Natural killer cell (primary cell): ENCODE results near the gene MAFG. TPM values are rescaled to one million over a fixed set of nuclear protein-coding genes. Genes with fewer than 3 reads are reported as not detected.
"Not testable (repeated sequence)": the region's sequence is repeated elsewhere in the genome, so short reads cannot be mapped to it uniquely, and the experiment has no call there.

Experiments
- ATAC-seq, 3 donors: fragments of 150-1000 bp in 2 of 3; fragments of 200-7000 bp in 1 of 3; cut with Tn5 transposase; 1 replicate in 1 of 3; 2 replicates in 2 of 3; pipeline ENCODE4 v1.10.0; 2021; ENCODE audit warnings: mild to moderate bottlenecking in 2 of 3, moderate library complexity in 2 of 3
- DNase-seq, 2 donors: peaks; one replicate each; pipeline versions ENCODE4 v3.0.0 to v3.0.0-alpha.2; 2013 to 2021; ENCODE audit warnings: mixed read lengths in 1 of 2
- H3K27ac ChIP-seq: one replicate; pipeline ENCODE4 v1.5.1; 2013; ENCODE audit warnings: mild to moderate bottlenecking, low read length
- H3K27me3 ChIP-seq: one replicate; pipeline ENCODE4 v1.6.1; 2013; ENCODE audit warnings: low read length; ENCODE audit not compliant: control insufficient read depth, insufficient read depth
- H3K36me3 ChIP-seq: one replicate; pipeline ENCODE4 v1.6.1; 2013; ENCODE audit warnings: low read length; ENCODE audit not compliant: control insufficient read depth, insufficient read depth
- H3K4me1 ChIP-seq: one replicate; pipeline ENCODE4 v1.6.1; 2013; ENCODE audit warnings: low read length; ENCODE audit not compliant: control insufficient read depth, insufficient read depth
- H3K4me3 ChIP-seq: one replicate; pipeline ENCODE4 v1.5.1; 2013; ENCODE audit warnings: low read length
- H3K9me3 ChIP-seq: one replicate; pipeline ENCODE4 v1.6.1; 2013; ENCODE audit warnings: low read length; ENCODE audit not compliant: control insufficient read depth, insufficient read depth
- H3K27ac Mint-ChIP-seq, 2 donors: one replicate each; pipeline ENCODE4 v1.8.0; 2022; ENCODE audit warnings: mild to moderate bottlenecking in 2 of 2, mixed read lengths in 2 of 2, moderate library complexity in 1 of 2
- H3K27me3 Mint-ChIP-seq, 2 donors: one replicate each; pipeline ENCODE4 v1.8.0; 2022; ENCODE audit warnings: low read depth in 2 of 2, mixed read lengths in 2 of 2
- H3K36me3 Mint-ChIP-seq: one replicate; pipeline ENCODE4 v1.8.0; 2022; ENCODE audit warnings: mixed read lengths
- H3K4me1 Mint-ChIP-seq, 2 donors: one replicate each; pipeline ENCODE4 v1.8.0; 2022; ENCODE audit warnings: mixed read lengths in 2 of 2
- H3K4me3 Mint-ChIP-seq: one replicate; pipeline ENCODE4 v1.8.0; 2022; ENCODE audit warnings: mild to moderate bottlenecking, moderate library complexity, mixed read lengths
- H3K9me3 Mint-ChIP-seq, 2 donors: one replicate each; pipeline ENCODE4 v1.8.0; 2022; ENCODE audit warnings: mixed read lengths in 2 of 2
- WGBS: methylation state at CpG from one replicate; pipeline ENCODE4 v1.1.7; 2013; ENCODE audit warnings: missing lambda C conversion rate; ENCODE audit not compliant: insufficient coverage; 5-methylcytosine and 5-hydroxymethylcytosine counted together
- intact Hi-C: fragments of 100-400 bp; cut with micrococcal nuclease; formaldehyde crosslinking; loops from one replicate; pipeline ENCODE4 v1.14.2; 2022
- total RNA-seq, 4 donors: library from RNA; stranded (reverse); fragments of 120-200 nt in 1 of 4; gene quantifications; one replicate each; pipeline versions ENCODE4 v1.2.3 to v1.2.4, GENCODE V29; 2013 to 2022
- TF ChIP-seq, protein P1 (sequence below): fragments of 200-600 bp; IDR thresholded peaks from one replicate; pipeline ENCODE4 v1.8.0; 2022; ENCODE audit warnings: antibody characterized with exemption

MAFG gene
- total RNA-seq, 3 donors from 2014 or later (not counting 1 experiment from before 2014, with no cell fraction given) = 11.9 to 14.6 (median 13.2) TPM

DNA sequence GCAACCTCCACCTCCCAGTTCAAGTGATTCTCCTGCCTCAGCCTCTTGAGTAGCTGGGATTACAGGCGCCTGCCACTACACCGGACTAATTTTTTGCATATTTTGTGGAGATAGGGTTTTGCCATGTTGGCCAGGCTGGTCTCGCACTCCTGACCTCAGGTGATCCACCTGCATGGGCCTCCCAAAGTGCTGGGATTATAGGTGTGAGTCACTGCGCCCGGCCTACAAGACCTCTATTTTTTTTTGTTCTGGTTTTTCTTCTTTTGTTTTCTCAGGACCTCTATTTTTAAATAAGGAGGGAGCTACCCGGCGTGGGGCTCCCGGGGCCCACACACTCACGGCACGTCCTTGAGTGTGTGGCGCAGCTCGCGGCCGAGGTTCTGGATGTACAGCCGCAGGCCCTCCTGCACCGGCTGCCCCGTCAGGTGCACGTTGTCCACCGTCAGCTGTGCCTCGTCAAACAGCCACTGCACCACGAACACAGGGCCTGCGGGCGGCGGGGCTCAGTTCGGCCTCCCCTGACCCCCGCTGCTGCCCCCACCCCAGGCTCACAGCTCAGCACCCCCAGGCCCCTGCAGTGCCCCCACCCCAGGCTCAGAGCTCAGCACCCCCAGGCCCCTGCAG lies 27.6 kb upstream of the MAFG start:
- H3K27me3 Mint-ChIP-seq = peaks cover 6 to 10% of the 10 kb centered on the region in 2 donors
- ATAC-seq (no peak), DNase-seq (no peak)
- no peak overlapping the region for H3K27ac ChIP-seq
- no peak overlapping the region for H3K27ac Mint-ChIP-seq
- H3K4me1 Mint-ChIP-seq = no peaks in the 10 kb centered on the region
- peaks cover 10% of the 10 kb centered on the region for H3K27me3 ChIP-seq
- H3K9me3 Mint-ChIP-seq = no peaks in the 10 kb centered on the region
- TF ChIP-seq, protein P1, sequence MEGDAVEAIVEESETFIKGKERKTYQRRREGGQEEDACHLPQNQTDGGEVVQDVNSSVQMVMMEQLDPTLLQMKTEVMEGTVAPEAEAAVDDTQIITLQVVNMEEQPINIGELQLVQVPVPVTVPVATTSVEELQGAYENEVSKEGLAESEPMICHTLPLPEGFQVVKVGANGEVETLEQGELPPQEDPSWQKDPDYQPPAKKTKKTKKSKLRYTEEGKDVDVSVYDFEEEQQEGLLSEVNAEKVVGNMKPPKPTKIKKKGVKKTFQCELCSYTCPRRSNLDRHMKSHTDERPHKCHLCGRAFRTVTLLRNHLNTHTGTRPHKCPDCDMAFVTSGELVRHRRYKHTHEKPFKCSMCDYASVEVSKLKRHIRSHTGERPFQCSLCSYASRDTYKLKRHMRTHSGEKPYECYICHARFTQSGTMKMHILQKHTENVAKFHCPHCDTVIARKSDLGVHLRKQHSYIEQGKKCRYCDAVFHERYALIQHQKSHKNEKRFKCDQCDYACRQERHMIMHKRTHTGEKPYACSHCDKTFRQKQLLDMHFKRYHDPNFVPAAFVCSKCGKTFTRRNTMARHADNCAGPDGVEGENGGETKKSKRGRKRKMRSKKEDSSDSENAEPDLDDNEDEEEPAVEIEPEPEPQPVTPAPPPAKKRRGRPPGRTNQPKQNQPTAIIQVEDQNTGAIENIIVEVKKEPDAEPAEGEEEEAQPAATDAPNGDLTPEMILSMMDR = no peak
- H3K36me3 ChIP-seq = no peaks in the 10 kb centered on the region
- H3K9me3 ChIP-seq = no peaks in the 10 kb centered on the region
- WGBS = 97% methylated on average over 26 of the region's 26 CpGs
- no peaks in the 10 kb centered on the region for H3K36me3 Mint-ChIP-seq
- peaks cover 10% of the 10 kb centered on the region for H3K4me1 ChIP-seq
- no peak overlapping the region for H3K4me3 ChIP-seq
- intact Hi-C loops = no loop called here
- H3K4me3 Mint-ChIP-seq = no peak overlapping the region

DNA sequence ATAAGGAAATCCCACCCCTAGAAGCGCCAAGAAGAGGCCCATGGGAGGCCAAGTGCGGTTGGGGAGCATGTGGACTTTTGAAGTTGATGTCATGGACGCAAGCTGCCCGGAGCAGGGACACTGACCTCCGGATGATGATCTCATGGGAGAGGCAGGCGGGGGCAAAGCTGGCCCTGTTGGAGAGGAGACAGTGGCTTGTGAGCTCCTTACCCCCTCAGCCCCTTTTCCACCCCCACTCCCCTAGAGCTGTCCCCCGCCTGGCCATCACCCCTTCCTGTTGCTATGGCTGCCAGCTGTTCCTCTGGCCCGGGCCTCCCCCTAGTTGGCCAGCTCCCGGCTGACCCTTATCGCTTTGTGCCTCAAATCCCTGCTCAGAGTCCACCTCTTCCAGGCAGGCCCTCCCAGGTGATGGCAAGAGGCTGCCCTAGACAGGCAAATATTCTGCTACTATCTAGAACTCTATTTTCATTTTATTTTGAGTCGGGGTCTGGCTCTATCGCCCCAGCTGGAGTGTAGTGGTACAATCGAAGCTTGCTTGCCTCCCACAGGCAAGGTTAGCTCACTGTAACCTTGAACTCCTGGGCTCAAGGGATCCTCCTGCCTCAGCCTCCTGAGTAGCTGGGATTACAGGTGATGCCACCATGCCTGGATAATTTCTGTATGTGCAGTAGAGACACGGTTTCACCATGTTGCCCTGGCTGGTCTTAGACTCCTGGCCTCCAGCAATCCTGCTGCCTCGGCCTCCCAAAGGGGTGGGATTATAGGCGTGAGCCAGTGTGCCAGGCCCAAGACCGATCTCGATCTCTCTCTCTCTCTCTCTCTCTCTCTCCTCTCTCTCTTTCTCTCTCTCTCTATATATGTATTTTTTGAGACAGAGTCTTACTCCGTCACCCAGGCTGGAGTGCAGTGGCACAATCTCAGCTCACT lies 26.9 kb upstream of the MAFG start:
- Mint-ChIP-seq H3K4me1 (no peaks in the 10 kb centered on the region), H3K36me3 (no peaks in the 10 kb centered on the region), H3K27me3 (peaks cover 6 to 10% of the 10 kb centered on the region in 2 donors), H3K4me3 (no peak overlapping the region), H3K9me3 (no peaks in the 10 kb centered on the region), H3K27ac (no peak overlapping the region)
- Histone ChIP-seq H3K27me3 (peaks cover 8% of the 10 kb centered on the region), H3K36me3 (no peaks in the 10 kb centered on the region), H3K9me3 (no peaks in the 10 kb centered on the region), H3K27ac (no peak overlapping the region), H3K4me3 (no peak overlapping the region), H3K4me1 (peaks cover 6% of the 10 kb centered on the region)
- WGBS = 91% methylated on average over 18 of the region's 19 CpGs
- TF ChIP-seq, protein P1 = no peak
- intact Hi-C loops = no loop called here
- ATAC-seq (no peak), DNase-seq (no peak)

DNA sequence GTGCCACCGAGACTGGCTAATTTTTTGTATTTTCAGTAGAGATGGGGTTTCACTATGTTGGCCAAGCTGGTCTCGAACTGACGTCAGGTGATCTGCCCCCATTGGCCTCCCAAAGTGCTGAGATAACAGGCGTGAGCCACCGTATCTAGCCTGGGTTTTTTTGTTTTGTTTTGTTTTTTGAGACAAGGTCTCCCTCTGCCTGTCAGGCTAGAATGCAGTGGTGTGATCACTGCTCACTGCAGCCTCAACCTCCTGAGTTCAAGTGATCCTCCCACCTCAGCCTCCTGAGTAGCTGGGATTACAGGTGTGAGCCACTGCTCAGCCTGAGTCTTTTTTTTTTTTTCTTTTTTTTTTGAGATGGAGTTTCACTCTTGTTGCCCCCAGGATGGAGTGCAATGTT lies 25.9 kb upstream of the MAFG start:
- H3K4me1 ChIP-seq, ATAC-seq, DNase-seq, intact Hi-C loops, H3K27ac ChIP-seq, H3K27ac Mint-ChIP-seq, H3K9me3 Mint-ChIP-seq, H3K4me3 Mint-ChIP-seq, H3K36me3 ChIP-seq, H3K4me1 Mint-ChIP-seq, H3K27me3 ChIP-seq, H3K9me3 ChIP-seq, H3K27me3 Mint-ChIP-seq, H3K36me3 Mint-ChIP-seq, H3K4me3 ChIP-seq: not testable (repeated sequence)
- 77% methylated on average over 5 of the region's 5 CpGs for WGBS

DNA sequence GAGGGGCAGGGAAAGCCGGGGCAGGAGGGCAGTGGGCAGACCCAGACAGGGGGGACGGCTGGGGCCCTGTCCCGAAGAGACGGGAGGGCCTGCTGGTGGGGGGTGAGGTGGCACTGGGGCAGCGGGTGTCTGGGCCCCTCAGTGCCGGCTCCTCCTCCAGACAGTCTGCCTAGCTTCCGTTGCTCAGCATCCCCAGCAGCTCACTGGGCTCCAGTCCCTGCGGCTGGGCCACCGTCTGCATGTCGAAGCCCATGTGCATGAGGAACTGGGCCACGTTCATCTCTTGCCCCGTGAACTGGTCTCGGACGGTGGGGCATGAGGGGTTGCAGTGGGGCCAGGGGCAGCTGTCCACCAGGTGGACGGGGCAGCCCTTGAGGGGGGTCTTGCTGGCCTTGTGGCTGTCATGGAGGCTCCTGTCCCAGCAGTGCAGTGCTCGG lies 25.3 kb upstream of the MAFG start:
- Histone ChIP-seq H3K27me3 (no peaks in the 10 kb centered on the region), H3K4me3 (no peak overlapping the region), H3K9me3 (no peaks in the 10 kb centered on the region), H3K36me3 (no peaks in the 10 kb centered on the region), H3K27ac (no peak overlapping the region), H3K4me1 (no peaks in the 10 kb centered on the region)
- Mint-ChIP-seq H3K4me3 (no peak overlapping the region), H3K36me3 (no peaks in the 10 kb centered on the region), H3K9me3 (no peaks in the 10 kb centered on the region), H3K4me1 (no peaks in the 10 kb centered on the region), H3K27ac (no peak overlapping the region), H3K27me3 (peaks cover 0 to 3% of the 10 kb centered on the region in 2 donors)
- WGBS = 90% methylated on average over 16 of the region's 16 CpGs
- intact Hi-C loops = no loop called here
- ATAC-seq (no peak), DNase-seq (no peak)
- TF ChIP-seq, protein P1 = no peak
